Measurements from ENCODE around the gene ARFGEF3.

The ARFGEF3 gene

DNA sequence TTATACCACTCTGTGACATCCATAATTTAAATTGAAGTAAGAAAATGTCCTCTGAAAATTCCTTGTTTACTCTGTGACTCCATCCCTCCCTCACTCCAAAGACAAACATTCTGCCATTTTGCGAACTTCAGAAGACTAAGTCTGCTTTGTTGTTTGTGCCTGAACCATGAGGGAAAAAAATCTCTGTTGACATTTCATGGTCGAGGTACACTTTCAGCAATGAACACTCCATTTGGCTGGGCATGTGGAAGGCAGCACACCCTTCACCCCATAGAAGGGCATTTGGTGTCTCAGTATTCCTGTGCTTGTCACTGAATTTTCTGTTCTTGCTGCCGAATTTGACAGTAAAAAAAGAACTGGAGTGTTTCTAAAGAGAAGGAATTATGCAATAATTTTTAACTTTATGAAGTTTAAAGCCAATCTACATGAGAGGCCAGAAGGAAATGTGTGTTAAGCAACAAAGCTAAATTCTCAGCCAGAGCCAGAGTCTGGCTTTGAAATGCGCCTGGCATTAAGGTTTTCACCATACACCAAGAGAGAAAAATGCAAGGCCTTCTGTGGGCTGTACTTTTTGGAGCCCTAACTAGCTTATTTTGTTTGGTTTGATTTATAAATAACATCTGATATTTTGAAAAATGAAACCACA lies 61.3 kb downstream of the ARFGEF3 start (continued):
- no peak for TF ChIP-seq ZNF549 (tag by site-specific recombination; IDR thresholded peaks at IDR 0.05)
- no peak for TF ChIP-seq MZF1 (tag by site-specific recombination; IDR thresholded peaks at IDR 0.05; ENCODE audit: borderline replicate concordance)
- TF ChIP-seq ZNF211 (tag by site-specific recombination; IDR thresholded peaks at IDR 0.05; ENCODE audit: low read depth) = no peak
- TF ChIP-seq ZNF777 (tag by site-specific recombination; IDR thresholded peaks at IDR 0.05; ENCODE audit: borderline replicate concordance) = no peak
- TF ChIP-seq ZNF324 (tag by site-specific recombination; IDR thresholded peaks at IDR 0.05) = no peak
- TF ChIP-seq KLF7 (tag by site-specific recombination; IDR thresholded peaks at IDR 0.05; ENCODE audit: borderline replicate concordance) = no peak

GRCh38 chr6:138225953-138226352 lies 64.2 kb downstream of the ARFGEF3 start:
- Histone ChIP-seq H3K4me3 (ENCODE audit: low read depth, low read length) (no peak overlapping the region), H3K36me3 (ENCODE audit: control insufficient read depth in 2 of 2, insufficient read depth in 1 of 2, low read length in 2 of 2) (no peaks in the 10 kb centered on the region), H3K4me1 (ENCODE audit: control insufficient read depth, insufficient read depth, low read length) (peaks cover 5% of the 10 kb centered on the region), H3K27ac (ENCODE audit: extremely low read depth, low read depth, low read length) (no peak overlapping the region), H3K9me3 (ENCODE audit: control insufficient read depth, insufficient read depth, low read depth, low read length) (no peaks in the 10 kb centered on the region)
- ChIA-PET POLR2A (no interaction called here), CTCF (interaction anchor here (0.7 to 0.9 kb wide), 2 partner anchors 119 to 283 kb away, joined by 3 to 4 read pairs; no protein-coding TSS in a partner anchor)
- no peak for TF ChIP-seq ZNF514 (tag by site-specific recombination; IDR thresholded peaks at IDR 0.05)
- TF ChIP-seq ZNF16 (tag by site-specific recombination; IDR thresholded peaks at IDR 0.05; ENCODE audit: low read depth) = no peak
- no peak for TF ChIP-seq ZNF521 (tag by site-specific recombination; IDR thresholded peaks at IDR 0.05)
- TF ChIP-seq, protein P1, sequence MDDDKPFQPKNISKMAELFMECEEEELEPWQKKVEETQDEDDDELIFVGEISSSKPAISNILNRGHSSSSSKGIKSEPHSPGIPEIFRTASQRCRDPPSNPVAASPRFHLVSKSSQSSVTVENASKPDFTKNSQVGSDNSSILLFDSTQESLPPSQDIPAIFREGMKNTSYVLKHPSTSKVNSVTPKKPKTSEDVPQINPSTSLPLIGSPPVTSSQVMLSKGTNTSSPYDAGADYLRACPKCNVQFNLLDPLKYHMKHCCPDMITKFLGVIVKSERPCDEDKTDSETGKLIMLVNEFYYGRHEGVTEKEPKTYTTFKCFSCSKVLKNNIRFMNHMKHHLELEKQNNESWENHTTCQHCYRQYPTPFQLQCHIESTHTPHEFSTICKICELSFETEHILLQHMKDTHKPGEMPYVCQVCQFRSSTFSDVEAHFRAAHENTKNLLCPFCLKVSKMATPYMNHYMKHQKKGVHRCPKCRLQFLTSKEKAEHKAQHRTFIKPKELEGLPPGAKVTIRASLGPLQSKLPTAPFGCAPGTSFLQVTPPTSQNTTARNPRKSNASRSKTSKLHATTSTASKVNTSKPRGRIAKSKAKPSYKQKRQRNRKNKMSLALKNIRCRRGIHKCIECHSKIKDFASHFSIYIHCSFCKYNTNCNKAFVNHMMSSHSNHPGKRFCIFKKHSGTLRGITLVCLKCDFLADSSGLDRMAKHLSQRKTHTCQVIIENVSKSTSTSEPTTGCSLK (tag by site-specific recombination; IDR thresholded peaks at IDR 0.05) = no peak
- no peak for TF ChIP-seq SCRT2 (tag by site-specific recombination; IDR thresholded peaks at IDR 0.05)
- TF ChIP-seq ZNF366 (tag by site-specific recombination; conservative IDR thresholded peaks at IDR 0.05) = no peak

- Histone ChIP-seq H3K27ac (ENCODE audit: extremely low read depth, low read depth, low read length) (no peak overlapping the region), H3K4me3 (ENCODE audit: low read depth, low read length) (no peak overlapping the region), H3K36me3 (ENCODE audit: control insufficient read depth in 2 of 2, insufficient read depth in 1 of 2, low read length in 2 of 2) (no peaks in the 10 kb centered on the region), H3K9me3 (ENCODE audit: control insufficient read depth, insufficient read depth, low read depth, low read length) (no peaks in the 10 kb centered on the region), H3K4me1 (ENCODE audit: control insufficient read depth, insufficient read depth, low read length) (peaks cover 14% of the 10 kb centered on the region)
- TF ChIP-seq KLF16 (tag by site-specific recombination; IDR thresholded peaks at IDR 0.05) (no peak), ZNF776 (tag by site-specific recombination; IDR thresholded peaks at IDR 0.05; ENCODE audit: borderline replicate concordance) (no peak), ZNF138 (tag by site-specific recombination; IDR thresholded peaks at IDR 0.05; ENCODE audit: borderline replicate concordance) (no peak), ZNF692 (tag by site-specific recombination; IDR thresholded peaks at IDR 0.05) (no peak), ZNF571 (tag by site-specific recombination; IDR thresholded peaks at IDR 0.05) (no peak), ELK4 (IDR thresholded peaks at IDR 0.05; ENCODE audit: borderline replicate concordance, low read depth, low read length) (no peak), ZNF626 (tag by site-specific recombination; IDR thresholded peaks at IDR 0.05) (no peak), ZNF830 (tag by site-specific recombination; IDR thresholded peaks at IDR 0.05; ENCODE audit: low read depth) (no peak), ZNF660 (tag by site-specific recombination; IDR thresholded peaks at IDR 0.05) (no peak), ZBTB21 (tag by site-specific recombination; IDR thresholded peaks at IDR 0.05) (no peak), ZNF211 (tag by site-specific recombination; IDR thresholded peaks at IDR 0.05; ENCODE audit: low read depth) (no peak), ZNF23 (tag by site-specific recombination; IDR thresholded peaks at IDR 0.05; ENCODE audit: borderline replicate concordance) (no peak)
- POLR2A ChIA-PET = no interaction called here
- CTCF ChIA-PET = interaction anchor here (0.6 to 0.9 kb wide), 3 partner anchors 118 to 282 kb away, joined by 3 to 4 read pairs (median 3); no protein-coding TSS in a partner anchor
These were observed 65.1 kb downstream of the ARFGEF3 start for GRCh38 chr6:138226700-138227315.
